ENCODE results near the gene PMVK. TPM values are rescaled to one million over a fixed set of nuclear protein-coding genes. Genes with fewer than 3 reads are reported as not detected.

The PMVK gene
- total and polyA plus RNA-seq, 2 of the 4 experiments (the other 2 are of a cell fraction) = 9.0 to 28.1 TPM

DNA sequence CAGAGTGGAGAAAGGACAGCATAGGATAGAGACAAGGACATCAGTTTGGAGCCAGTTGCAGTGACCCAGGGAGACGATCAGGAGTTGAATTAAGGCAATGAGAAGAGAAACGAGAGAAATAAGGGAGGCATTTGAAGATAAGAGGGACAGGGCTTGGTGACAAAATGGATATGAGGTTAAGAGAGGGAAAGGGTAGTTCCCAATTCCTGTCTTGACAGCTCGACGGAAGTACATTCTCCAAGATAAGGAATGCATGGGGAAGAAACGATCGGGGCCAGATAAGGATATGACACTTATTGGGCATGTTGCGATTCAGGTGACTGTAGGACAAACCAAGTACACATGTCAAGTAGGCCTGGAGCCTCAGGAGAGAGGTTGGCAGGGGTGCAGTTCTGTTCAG, 47.8 kb downstream of the PMVK start:
- intact Hi-C loops (cut with micrococcal nuclease) = no loop called here
- no peaks in the 10 kb centered on the region for H3K79me1 ChIP-seq (ENCODE audit: low read depth in 1 of 2, low read length in 2 of 2)
- in situ Hi-C loops (cut with MboI; ENCODE audit: low sequenced_read_pairs) = no loop called here
- no TSS peak for BruUV-seq (replicated peaks)
- no peak overlapping the region for H3K18ac ChIP-seq (ENCODE audit: low read depth, low read length)
- POLR2A ChIA-PET (ENCODE audit: unreplicated experiment) = no interaction called here
- H3K4me3 ChIP-seq (ENCODE audit: insufficient read depth, low read depth, low read length) = no peak overlapping the region
- H2AK5ac ChIP-seq (ENCODE audit: low read depth, low read length) = no peak overlapping the region
- H3K23ac ChIP-seq (ENCODE audit: low read depth, low read length) = no peak overlapping the region
- no peak overlapping the region for H3K4ac ChIP-seq (ENCODE audit: low read depth, low read length)
- no peak overlapping the region for H2BK20ac ChIP-seq (ENCODE audit: low read depth, low read length)
- peaks cover 57% of the 10 kb centered on the region for H3K27me3 ChIP-seq (ENCODE audit: control insufficient read depth, insufficient read depth, low read length)
- CTCF ChIA-PET = no interaction called here
- H4K20me1 ChIP-seq (ENCODE audit: insufficient read depth, low read length) = no peaks in the 10 kb centered on the region
- 61% methylated on average over 7 of the region's 7 CpGs; no CpG with 5 or more reads in 1 of the 2 experiments for WGBS, 2 experiments (ENCODE audit: extremely low coverage in 2 of 2, insufficient read length in 1 of 2)
- H3K56ac ChIP-seq (ENCODE audit: extremely low read depth, insufficient read depth, low read length) = no peak overlapping the region
- H4K8ac ChIP-seq (ENCODE audit: low read depth in 2 of 2, low read length in 2 of 2) = no peak overlapping the region
- DNase-seq = no peak
- no peak overlapping the region for H3K14ac ChIP-seq (replicated peaks; ENCODE audit: low read depth, low read length)
- H2AFZ ChIP-seq (replicated peaks; ENCODE audit: low read length, poor library complexity) = no peak overlapping the region
- no peak for ATAC-seq (ENCODE audit: low read depth)
- H2BK120ac ChIP-seq (ENCODE audit: low read depth, low read length) = no peak overlapping the region
- no peak overlapping the region for H3K4me2 ChIP-seq (ENCODE audit: low read depth, low read length)
- H3K9me1 ChIP-seq (ENCODE audit: insufficient read depth, low read length) = no peaks in the 10 kb centered on the region; the same call in 1 of the 2 replicates
- H3K9me3 ChIP-seq (ENCODE audit: control insufficient read depth, insufficient read depth, low read length) = 0 out of 2 replicates have a peak, but pooled peaks cover 2% of the 10 kb centered on the region
- H4K5ac ChIP-seq (ENCODE audit: low read depth, low read length) = no peak overlapping the region
- H2BK5ac ChIP-seq (ENCODE audit: low read depth, low read length, poor library complexity, severe bottlenecking) = no peak overlapping the region
- H2AK9ac ChIP-seq (replicated peaks; ENCODE audit: low read depth, low read length, poor library complexity) = no peak overlapping the region
- TF ChIP-seq POLR2A (IDR thresholded peaks at IDR 0.05; ENCODE audit: low read depth, low read length) (no peak), RFX5 (IDR thresholded peaks at IDR 0.05; ENCODE audit: low read depth, low read length) (no peak), SMC3 (IDR thresholded peaks at IDR 0.05; ENCODE audit: low read depth, low read length) (no peak), BHLHE40 (IDR thresholded peaks at IDR 0.05; ENCODE audit: low read depth, low read length) (no peak), FOS (IDR thresholded peaks at IDR 0.05; ENCODE audit: low read depth, low read length) (no peak), MXI1 (IDR thresholded peaks at IDR 0.05; ENCODE audit: borderline replicate concordance, low read depth, low read length) (no peak), MAFK (IDR thresholded peaks at IDR 0.05; ENCODE audit: low read depth, low read length) (no peak), MAZ (IDR thresholded peaks at IDR 0.05; ENCODE audit: borderline replicate concordance, low read depth, low read length) (no peak), RAD21 (IDR thresholded peaks at IDR 0.05; ENCODE audit: low read length) (no peak), CEBPB (IDR thresholded peaks at IDR 0.05; ENCODE audit: low read depth, low read length) (no peak)
- TF ChIP-seq, protein P1, sequence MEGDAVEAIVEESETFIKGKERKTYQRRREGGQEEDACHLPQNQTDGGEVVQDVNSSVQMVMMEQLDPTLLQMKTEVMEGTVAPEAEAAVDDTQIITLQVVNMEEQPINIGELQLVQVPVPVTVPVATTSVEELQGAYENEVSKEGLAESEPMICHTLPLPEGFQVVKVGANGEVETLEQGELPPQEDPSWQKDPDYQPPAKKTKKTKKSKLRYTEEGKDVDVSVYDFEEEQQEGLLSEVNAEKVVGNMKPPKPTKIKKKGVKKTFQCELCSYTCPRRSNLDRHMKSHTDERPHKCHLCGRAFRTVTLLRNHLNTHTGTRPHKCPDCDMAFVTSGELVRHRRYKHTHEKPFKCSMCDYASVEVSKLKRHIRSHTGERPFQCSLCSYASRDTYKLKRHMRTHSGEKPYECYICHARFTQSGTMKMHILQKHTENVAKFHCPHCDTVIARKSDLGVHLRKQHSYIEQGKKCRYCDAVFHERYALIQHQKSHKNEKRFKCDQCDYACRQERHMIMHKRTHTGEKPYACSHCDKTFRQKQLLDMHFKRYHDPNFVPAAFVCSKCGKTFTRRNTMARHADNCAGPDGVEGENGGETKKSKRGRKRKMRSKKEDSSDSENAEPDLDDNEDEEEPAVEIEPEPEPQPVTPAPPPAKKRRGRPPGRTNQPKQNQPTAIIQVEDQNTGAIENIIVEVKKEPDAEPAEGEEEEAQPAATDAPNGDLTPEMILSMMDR (conservative IDR thresholded peaks at IDR 0.05; ENCODE audit: low read depth, low read length) = no peak
- dilution Hi-C loops (cut with HindIII; ENCODE audit: low sequenced_read_pairs, unreplicated experiment) = no loop called here
- no peak overlapping the region for H3K9ac ChIP-seq (ENCODE audit: low read depth, low read length)
- H2BK15ac ChIP-seq (ENCODE audit: low read depth, low read length) = no peak overlapping the region
- no peak overlapping the region for H4K91ac ChIP-seq (ENCODE audit: insufficient read depth, low read depth, low read length)
- no peak overlapping the region for H3K27ac ChIP-seq (ENCODE audit: insufficient read depth, low read length)
- no peaks in the 10 kb centered on the region for H3K4me1 ChIP-seq (ENCODE audit: control insufficient read depth, insufficient read depth, low read length)
- H3K36me3 ChIP-seq (ENCODE audit: control insufficient read depth, insufficient read depth, low read length) = no peaks in the 10 kb centered on the region

All from IMR-90 (cell line).